Endodermal cell (in vitro differentiated cells): ENCODE measurements around the gene ELL2. TPM values are rescaled to one million over a fixed set of nuclear protein-coding genes. Genes with fewer than 3 reads are reported as not detected.
"Not testable (repeated sequence)": the region's sequence is repeated elsewhere in the genome, so short reads cannot be mapped to it uniquely, and the experiment has no call there.

Experiments
- DNase-seq: peaks from one replicate; pipeline ENCODE4 v3.0.0-alpha.2; 2017
- H3K27ac ChIP-seq: 2 replicates; pipeline ENCODE4 v1.5.1; 2013; ENCODE audit warnings: mild to moderate bottlenecking, low read depth, low read length, moderate library complexity
- H3K27me3 ChIP-seq: 2 replicates; pipeline ENCODE4 v1.6.1; 2013; ENCODE audit warnings: mild to moderate bottlenecking, low read length, moderate library complexity; ENCODE audit not compliant: insufficient read depth, control insufficient read depth, poor library complexity, severe bottlenecking
- H3K36me3 ChIP-seq: 2 replicates; pipeline ENCODE4 v1.7.0; 2013; ENCODE audit warnings: mild to moderate bottlenecking, low read length, moderate library complexity; ENCODE audit not compliant: control insufficient read depth, insufficient read depth
- H3K4me1 ChIP-seq: one replicate; pipeline ENCODE4 v1.7.0; 2013; ENCODE audit warnings: low read length; ENCODE audit not compliant: control insufficient read depth, insufficient read depth
- H3K4me3 ChIP-seq: 2 replicates; pipeline ENCODE4 v1.5.1; 2013; ENCODE audit warnings: mild to moderate bottlenecking, low read length, moderate library complexity
- H3K9ac ChIP-seq: 2 replicates; pipeline ENCODE4 v1.6.1; 2013; ENCODE audit warnings: mild to moderate bottlenecking, low read length, moderate library complexity; ENCODE audit not compliant: poor library complexity, severe bottlenecking; ENCODE audit errors: extremely low read depth
- H3K9me3 ChIP-seq: 2 replicates; pipeline ENCODE4 v1.6.1; 2013; ENCODE audit warnings: mild to moderate bottlenecking, low read length, moderate library complexity; ENCODE audit not compliant: control insufficient read depth
- H3K27ac Mint-ChIP-seq: 2 replicates; pipeline ENCODE4 v1.8.0; 2020; ENCODE audit warnings: mixed read lengths
- H3K27me3 Mint-ChIP-seq: 2 replicates; pipeline ENCODE4 v1.8.0; 2021; ENCODE audit warnings: mild to moderate bottlenecking, mixed read lengths; ENCODE audit not compliant: insufficient read depth
- H3K36me3 Mint-ChIP-seq: 2 replicates; pipeline ENCODE4 v1.8.0; 2020; ENCODE audit warnings: low read depth, mixed read lengths
- H3K4me1 Mint-ChIP-seq: 2 replicates; pipeline ENCODE4 v1.8.0; 2020; ENCODE audit warnings: mixed read lengths
- H3K4me3 Mint-ChIP-seq: 2 replicates; pipeline ENCODE4 v1.8.0; 2020; ENCODE audit warnings: mild to moderate bottlenecking, moderate library complexity, mixed read lengths
- H3K9me3 Mint-ChIP-seq: 2 replicates; pipeline ENCODE4 v1.8.0; 2020; ENCODE audit warnings: mild to moderate bottlenecking, mixed read lengths
- WGBS, 2 experiments: methylation state at CpG; one replicate each; pipeline versions ENCODE4 v1.1.5 to v1.1.7; 2013; ENCODE audit warnings: missing lambda C conversion rate in 2 of 2, mixed read lengths in 1 of 2; ENCODE audit not compliant: insufficient coverage in 1 of 2, insufficient read length in 1 of 2; 5-methylcytosine and 5-hydroxymethylcytosine counted together
- total RNA-seq, 2 donors: library from RNA; stranded (reverse); fragmentation: NEBNext Ultra II Directional in 1 of 2; extraction: Animal tissue kit (Norgen Biotek cat#: 25700) in 1 of 2; gene quantifications; 2 replicates in 1 of 2; 3 replicates in 1 of 2; pipeline ENCODE4 v1.2.1, GENCODE V29; 2021
- TF ChIP-seq, protein P1 (sequence below): fragments of 200-600 bp; sonication (generic); conservative IDR thresholded peaks from 2 replicates; pipeline ENCODE4 v1.5.0; 2021; ENCODE audit warnings: antibody characterized with exemption, mild to moderate bottlenecking

ELL2 gene
- total RNA-seq, 2 donors from 2014 or later = 28.6 to 44.1 TPM

DNA sequence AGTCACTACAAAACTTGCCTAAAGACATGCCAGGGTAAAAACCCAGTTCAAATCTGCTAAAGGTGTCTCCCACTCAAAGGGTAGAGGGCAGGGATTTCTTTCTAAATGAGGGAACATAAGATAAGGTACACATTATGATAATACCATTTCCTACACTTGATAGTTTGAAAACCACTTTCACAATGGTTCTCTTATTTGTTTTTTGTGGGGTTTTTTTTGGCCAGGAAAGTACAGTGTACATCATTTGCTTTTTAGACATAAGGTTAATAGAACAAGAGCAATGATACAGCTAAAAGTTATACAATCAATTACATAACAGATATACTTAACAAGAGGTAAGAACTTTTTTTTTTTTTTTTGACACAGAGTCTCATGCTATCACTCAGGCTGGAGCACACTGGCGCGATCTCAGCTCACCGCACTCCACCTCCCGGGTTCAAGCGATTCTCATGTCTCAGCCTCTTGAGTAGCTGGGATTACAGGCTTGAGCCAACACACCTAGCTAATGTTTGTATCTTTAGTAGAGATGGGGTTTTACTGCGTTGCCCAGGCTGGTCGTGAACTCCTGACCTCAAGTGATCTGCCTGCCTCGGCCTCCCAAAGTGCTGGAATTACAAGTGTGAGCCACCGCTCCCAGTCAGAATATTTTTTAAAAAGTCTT is 90.4 kb downstream of the ELL2 start:
- TF ChIP-seq, protein P1, sequence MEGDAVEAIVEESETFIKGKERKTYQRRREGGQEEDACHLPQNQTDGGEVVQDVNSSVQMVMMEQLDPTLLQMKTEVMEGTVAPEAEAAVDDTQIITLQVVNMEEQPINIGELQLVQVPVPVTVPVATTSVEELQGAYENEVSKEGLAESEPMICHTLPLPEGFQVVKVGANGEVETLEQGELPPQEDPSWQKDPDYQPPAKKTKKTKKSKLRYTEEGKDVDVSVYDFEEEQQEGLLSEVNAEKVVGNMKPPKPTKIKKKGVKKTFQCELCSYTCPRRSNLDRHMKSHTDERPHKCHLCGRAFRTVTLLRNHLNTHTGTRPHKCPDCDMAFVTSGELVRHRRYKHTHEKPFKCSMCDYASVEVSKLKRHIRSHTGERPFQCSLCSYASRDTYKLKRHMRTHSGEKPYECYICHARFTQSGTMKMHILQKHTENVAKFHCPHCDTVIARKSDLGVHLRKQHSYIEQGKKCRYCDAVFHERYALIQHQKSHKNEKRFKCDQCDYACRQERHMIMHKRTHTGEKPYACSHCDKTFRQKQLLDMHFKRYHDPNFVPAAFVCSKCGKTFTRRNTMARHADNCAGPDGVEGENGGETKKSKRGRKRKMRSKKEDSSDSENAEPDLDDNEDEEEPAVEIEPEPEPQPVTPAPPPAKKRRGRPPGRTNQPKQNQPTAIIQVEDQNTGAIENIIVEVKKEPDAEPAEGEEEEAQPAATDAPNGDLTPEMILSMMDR = no peak
- H3K4me1 Mint-ChIP-seq = peaks cover under 1% of the 10 kb centered on the region

DNA sequence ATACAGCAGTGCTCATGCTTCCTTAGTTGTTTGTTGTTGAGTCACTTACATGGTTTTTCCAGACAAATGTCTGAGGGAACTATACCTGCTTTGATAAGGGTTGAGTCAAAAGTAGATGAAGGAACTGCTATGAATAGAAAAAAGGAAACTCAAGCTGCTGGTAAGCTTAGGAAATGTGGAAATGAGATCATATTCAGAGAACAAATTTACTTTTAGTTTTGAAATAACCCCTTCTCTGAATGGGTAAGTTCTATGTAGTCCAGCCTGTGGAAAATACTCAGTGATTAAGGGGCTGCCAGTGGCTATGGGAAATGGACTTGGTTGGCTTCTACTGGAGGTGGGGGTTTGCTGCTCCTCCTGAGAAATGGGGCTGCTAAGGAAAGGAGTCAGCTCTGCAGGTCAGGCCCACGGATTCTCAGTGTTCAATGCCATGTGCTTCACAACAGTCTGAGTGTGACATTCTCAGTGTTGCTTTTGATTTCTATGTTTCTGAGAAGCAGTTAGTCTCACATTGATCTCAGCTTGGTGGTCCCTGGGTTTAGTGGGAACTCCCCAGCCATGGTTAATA is 91.5 kb downstream of the ELL2 start:
- Histone ChIP-seq H3K36me3 (no peaks in the 10 kb centered on the region), H3K4me1 (no peaks in the 10 kb centered on the region), H3K9ac (no peak overlapping the region), H3K4me3 (no peak overlapping the region), H3K9me3 (no peaks in the 10 kb centered on the region), H3K27me3 (no peaks in the 10 kb centered on the region), H3K27ac (no peak overlapping the region)
- H3K4me3 Mint-ChIP-seq = no peak overlapping the region
- TF ChIP-seq, protein P1 = no peak
- H3K36me3 Mint-ChIP-seq = no peaks in the 10 kb centered on the region
- H3K27me3 Mint-ChIP-seq = no peaks in the 10 kb centered on the region
- peaks cover under 1% of the 10 kb centered on the region for H3K4me1 Mint-ChIP-seq
- 100% methylated on average over 1 of the region's 1 CpG; no CpG with 5 or more reads in 1 of the 2 experiments for WGBS, 2 experiments
- H3K27ac Mint-ChIP-seq = no peak overlapping the region
- DNase-seq = no peak
- H3K9me3 Mint-ChIP-seq = no peaks in the 10 kb centered on the region

More for the DNA sequence above, 90.4 kb downstream of the ELL2 start:
- Mint-ChIP-seq H3K27me3 (no peaks in the 10 kb centered on the region), H3K36me3 (no peaks in the 10 kb centered on the region), H3K9me3 (no peaks in the 10 kb centered on the region), H3K27ac (no peak overlapping the region), H3K4me3 (no peak overlapping the region)
- Histone ChIP-seq H3K36me3 (no peaks in the 10 kb centered on the region), H3K9ac (no peak overlapping the region), H3K27me3 (no peaks in the 10 kb centered on the region), H3K4me3 (no peak overlapping the region), H3K27ac (no peak overlapping the region), H3K4me1 (peaks cover under 1% of the 10 kb centered on the region), H3K9me3 (no peaks in the 10 kb centered on the region)
- WGBS, 2 experiments = 96% methylated on average over 9 of the region's 9 CpGs; no CpG with 5 or more reads in 1 of the 2 experiments
- no peak for DNase-seq

DNA sequence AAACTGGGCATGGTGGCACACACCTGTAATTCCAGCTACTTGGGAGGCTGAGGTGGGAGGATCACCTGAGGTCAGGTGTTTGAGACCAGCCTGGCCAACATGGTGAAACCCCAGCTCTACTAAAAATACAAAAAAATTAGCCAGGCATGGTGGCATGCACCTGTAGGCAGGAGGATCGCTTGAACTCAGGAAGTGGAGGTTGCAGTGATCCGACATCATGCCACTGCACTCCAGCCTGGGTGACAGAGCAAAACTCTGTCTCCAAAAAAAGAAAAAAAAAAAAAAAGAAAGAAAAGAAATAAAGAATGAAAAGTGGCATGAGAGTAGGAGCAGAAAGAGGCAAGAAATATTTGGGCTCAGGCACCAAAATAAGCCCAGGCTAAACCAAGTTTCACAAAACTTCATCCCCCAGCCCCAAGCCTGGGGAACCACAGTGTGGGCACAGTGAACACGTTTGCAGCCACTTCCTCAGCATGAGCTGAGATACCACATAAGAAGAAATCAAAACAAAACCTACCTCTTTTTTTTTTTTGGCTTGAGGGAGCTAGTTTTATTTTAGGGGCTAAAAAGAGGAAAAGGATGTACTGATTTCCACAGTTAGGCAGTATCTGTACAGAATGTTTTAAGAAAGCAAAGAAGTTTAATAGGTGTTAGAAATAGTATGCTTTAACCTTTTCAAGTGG is 92.3 kb downstream of the ELL2 start:
- not testable (repeated sequence) for H3K36me3 ChIP-seq, DNase-seq, H3K4me3 ChIP-seq, H3K4me1 Mint-ChIP-seq, H3K4me3 Mint-ChIP-seq, H3K27me3 Mint-ChIP-seq, H3K9me3 ChIP-seq, H3K36me3 Mint-ChIP-seq, H3K9me3 Mint-ChIP-seq, H3K27ac ChIP-seq, H3K27me3 ChIP-seq, H3K4me1 ChIP-seq, H3K27ac Mint-ChIP-seq, H3K9ac ChIP-seq
- WGBS, 2 experiments = 85 to 100% methylated on average over 1 to 3 of the region's 3 CpGs
